HG02678 (cell line): ENCODE results near the gene TGFB3.

Experiments used
- ATAC-seq: cut with Tn5 transposase; IDR thresholded peaks from one replicate; pipeline ENCODE4 v1.9.1; 2021; ENCODE audit warnings: mild to moderate bottlenecking, moderate library complexity; ENCODE audit not compliant: unreplicated experiment

TGFB3 gene

GRCh38 chr14:75987201-75987970 lies 5.6 kb upstream of the TGFB3 start:
- ATAC-seq: no peak

- no peak for ATAC-seq
Measured at GRCh38 chr14:75986439-75986765, 4.6 kb upstream of the TGFB3 start.

GRCh38 chr14:75985618-75986438 lies 4.0 kb upstream of the TGFB3 start, which contains the start of gene IFT43:
IFT43 (plus strand) TSS chr14:75985763; CDS start chr14:75985787, 24 bp downstream.
- peak; percentile 76 for ATAC-seq

GRCh38 chr14:75984674-75985073 lies 2.9 kb upstream of the TGFB3 start:
- ATAC-seq: no peak

- ATAC-seq: no peak
Measured at GRCh38 chr14:75983019-75983358, 1.2 kb upstream of the TGFB3 start.

GRCh38 chr14:75982266-75983018 lies 647 bp upstream of the TGFB3 start:
- peak; percentile 44 for ATAC-seq

GRCh38 chr14:75980856-75981255 lies 939 bp downstream of the TGFB3 start:
- ATAC-seq: no peak

GRCh38 chr14:75979648-75980565 lies 1.9 kb downstream of the TGFB3 start:
- no peak for ATAC-seq

GRCh38 chr14:75979071-75979571 lies 2.7 kb downstream of the TGFB3 start:
- ATAC-seq: no peak

GRCh38 chr14:75978249-75978731 lies 3.5 kb downstream of the TGFB3 start:
- ATAC-seq: no peak

GRCh38 chr14:75977582-75977943 lies 4.2 kb downstream of the TGFB3 start:
- no peak for ATAC-seq

- no peak for ATAC-seq
Measured at GRCh38 chr14:75976826-75977581, 4.8 kb downstream of the TGFB3 start.

GRCh38 chr14:75972801-75973421 lies 8.9 kb downstream of the TGFB3 start:
- no peak for ATAC-seq

- ATAC-seq: no peak
Measured at GRCh38 chr14:75971509-75971908, 10.3 kb downstream of the TGFB3 start.

- ATAC-seq: no peak
Measured at GRCh38 chr14:75970989-75971388, 10.8 kb downstream of the TGFB3 start.

GRCh38 chr14:75969891-75970290 lies 11.9 kb downstream of the TGFB3 start:
- no peak for ATAC-seq

GRCh38 chr14:75969126-75969525 lies 12.7 kb downstream of the TGFB3 start:
- ATAC-seq: no peak

- no peak for ATAC-seq
Measured at GRCh38 chr14:75968456-75968855, 13.3 kb downstream of the TGFB3 start.

GRCh38 chr14:75967866-75968265 lies 13.9 kb downstream of the TGFB3 start:
- ATAC-seq: no peak
